ENCODE data around the gene PDE4B.

Gene PDE4B

GRCh38 chr1:66245691-66246090 lies 453.0 kb downstream of the PDE4B start:
- no peak for DNase-seq

GRCh38 chr1:66246351-66247269 lies 453.9 kb downstream of the PDE4B start:
- DNase-seq = no peak

DNA sequence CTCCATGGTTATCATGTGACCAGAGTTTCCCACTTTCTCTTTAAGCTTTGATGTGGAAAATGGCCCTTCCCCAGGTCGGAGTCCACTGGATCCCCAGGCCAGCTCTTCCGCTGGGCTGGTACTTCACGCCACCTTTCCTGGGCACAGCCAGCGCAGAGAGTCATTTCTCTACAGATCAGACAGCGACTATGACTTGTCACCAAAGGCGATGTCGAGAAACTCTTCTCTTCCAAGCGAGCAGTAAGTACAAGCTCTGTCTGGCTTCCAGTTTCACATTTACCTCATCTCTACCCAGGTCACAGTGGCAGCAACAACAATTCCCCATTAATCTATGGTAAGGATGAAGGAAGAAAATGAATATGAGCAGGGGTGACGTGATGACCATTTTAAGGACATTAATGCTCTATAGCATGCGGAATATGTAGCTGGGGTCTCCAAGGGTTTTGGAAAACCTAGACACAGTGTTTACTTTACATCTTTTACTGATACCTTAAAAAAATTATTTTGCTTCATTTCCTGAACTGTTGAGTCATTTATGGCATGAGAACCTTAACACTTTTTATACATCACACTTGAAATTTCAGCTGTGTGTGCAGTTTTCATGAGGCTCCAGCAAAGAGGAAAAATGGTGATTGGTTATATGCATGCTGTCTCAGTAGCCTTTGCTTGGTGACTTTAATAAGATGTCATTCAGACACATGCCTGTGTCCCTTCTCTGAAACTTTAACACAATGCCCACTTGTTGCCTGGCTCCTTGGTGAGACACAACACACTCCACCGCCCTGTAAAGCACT lies 454.9 kb downstream of the PDE4B start:
- DNase-seq = no peak

GRCh38 chr1:66248257-66248656 lies 455.6 kb downstream of the PDE4B start:
- DNase-seq = no peak

- no peak for DNase-seq
Measured at GRCh38 chr1:66248746-66249145, 456.1 kb downstream of the PDE4B start.

- DNase-seq = no peak
Measured at GRCh38 chr1:66250075-66250474, 457.4 kb downstream of the PDE4B start.

DNA sequence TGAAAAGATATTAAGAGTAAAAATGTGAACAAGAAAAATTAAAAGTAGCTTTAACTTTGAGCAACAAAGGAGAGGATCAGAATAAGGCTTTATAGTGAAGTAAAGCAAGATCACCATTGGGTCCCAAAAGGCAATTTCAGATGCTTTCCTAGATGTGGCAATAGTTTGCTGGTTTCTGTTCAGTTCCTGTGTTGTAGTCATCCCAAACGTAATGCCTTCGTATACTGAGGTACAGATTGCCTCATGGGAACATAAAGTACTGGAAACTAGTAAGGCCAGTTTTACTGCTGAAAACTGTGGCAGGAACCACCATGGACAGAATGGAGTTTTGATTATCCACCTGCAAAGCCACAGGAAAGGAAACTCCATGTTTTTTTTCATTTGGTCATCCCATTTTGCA lies 457.8 kb downstream of the PDE4B start:
- DNase-seq = no peak

- no peak for DNase-seq
Measured at GRCh38 chr1:66251546-66251945, 458.9 kb downstream of the PDE4B start.

DNA sequence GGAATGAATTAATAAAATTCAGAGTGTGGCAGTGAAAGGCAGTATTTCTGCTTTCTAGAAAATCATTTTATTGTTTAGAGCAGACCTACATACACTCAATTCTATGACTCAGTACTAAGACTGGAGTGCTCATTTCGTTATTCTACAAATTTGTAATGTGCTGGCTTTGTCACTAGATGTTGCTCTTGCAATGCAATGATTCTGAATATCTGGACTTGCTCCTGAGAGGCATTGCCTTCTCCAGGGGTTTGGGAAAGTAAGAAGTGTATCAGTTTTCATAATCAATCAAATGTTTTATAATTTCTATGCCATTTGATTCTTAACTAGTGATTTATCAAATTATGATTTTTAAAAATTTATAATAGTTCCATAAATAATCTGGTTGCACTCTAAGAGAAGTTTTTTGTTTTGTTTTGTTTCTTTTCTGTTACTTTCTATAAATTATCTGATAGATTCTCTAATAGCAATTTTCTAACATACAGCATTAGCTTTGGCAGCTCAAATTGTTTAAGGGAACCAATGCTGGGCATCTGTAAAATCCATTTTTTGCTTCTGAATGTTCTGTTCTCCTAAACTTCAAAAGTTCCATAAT lies 460.7 kb downstream of the PDE4B start:
- peak; percentile 79 for DNase-seq

DNA sequence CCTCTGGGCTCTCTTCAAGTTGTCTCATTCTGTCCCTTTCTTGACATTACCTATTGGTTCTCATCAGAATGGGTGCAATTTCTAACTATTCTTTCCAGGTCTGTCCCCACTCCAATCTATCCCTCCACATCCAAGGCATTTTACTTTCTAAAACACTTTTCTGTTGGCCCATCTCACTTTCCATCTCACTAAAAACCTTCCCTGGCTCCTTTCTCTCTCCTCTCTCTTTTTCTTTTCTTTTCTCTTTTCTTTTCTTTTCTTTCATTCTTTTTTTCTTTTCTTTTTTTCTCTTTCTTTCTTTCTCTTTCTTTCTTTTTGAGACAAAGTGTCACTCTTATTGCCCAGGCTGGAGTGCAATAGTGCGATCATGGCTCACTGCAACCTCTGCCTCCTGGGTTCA lies 462.1 kb downstream of the PDE4B start:
- no peak for DNase-seq

GRCh38 chr1:66256629-66257572 lies 464.2 kb downstream of the PDE4B start:
- peak; percentile 45 for DNase-seq

GRCh38 chr1:66258404-66259105 lies 465.9 kb downstream of the PDE4B start:
- DNase-seq = peak; percentile 65

- DNase-seq = no peak
Measured at GRCh38 chr1:66261364-66261763, 468.7 kb downstream of the PDE4B start.

DNA sequence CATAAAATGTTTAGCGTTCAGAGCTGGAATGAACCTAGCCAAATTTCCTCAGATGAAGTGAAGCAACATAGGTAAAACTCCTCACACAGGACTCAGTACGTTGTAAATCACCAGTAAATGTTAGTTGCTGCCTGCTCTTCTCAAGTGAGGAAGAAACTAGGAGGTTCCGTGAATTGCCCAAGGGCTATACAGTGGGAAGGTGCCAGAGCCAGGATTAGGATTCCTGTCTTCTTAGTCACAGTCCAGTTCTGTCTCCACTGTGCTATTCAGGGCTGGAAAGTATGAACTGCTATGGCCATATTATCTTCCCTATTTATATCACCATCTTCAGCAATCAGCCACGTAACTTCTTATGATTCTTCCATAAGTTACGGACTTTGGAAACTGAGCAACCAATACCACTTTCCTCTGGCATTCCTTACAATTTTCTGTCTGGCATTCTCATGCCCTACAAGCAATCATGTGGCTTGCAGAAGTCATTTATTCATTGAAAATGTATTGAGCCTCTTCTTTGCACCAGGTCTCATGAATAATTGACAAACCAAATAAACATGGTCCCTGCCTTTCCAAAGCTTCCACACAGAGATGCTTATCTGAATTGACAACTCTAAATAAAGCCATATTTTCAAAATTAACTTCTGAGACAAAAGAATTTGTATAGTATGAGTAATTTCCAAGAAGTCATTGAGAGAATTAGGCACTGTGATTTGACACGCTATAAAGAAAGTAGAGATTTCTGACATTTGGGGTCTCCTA lies 469.7 kb downstream of the PDE4B start:
- DNase-seq = peak; percentile 91

DNA sequence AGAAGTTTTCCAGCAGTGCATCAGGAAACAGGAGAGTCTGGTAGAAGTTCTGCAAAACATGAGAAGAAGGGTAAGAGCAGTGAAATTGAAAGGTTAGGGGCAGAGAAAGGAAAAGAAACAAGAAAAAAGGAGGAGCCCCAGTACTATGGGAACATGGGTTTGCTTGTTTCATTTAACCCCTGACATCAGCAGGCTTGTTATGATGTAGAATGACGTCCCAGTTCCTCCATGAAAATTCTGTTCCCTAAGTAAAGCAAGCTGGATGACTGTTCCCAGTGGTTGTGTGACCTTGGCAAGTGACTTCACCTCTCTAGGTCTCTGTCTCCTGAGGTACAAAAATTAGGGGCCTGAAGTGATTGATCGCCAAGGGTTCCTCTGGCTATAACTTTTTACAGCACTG lies 472.6 kb downstream of the PDE4B start:
- DNase-seq = no peak

DNA sequence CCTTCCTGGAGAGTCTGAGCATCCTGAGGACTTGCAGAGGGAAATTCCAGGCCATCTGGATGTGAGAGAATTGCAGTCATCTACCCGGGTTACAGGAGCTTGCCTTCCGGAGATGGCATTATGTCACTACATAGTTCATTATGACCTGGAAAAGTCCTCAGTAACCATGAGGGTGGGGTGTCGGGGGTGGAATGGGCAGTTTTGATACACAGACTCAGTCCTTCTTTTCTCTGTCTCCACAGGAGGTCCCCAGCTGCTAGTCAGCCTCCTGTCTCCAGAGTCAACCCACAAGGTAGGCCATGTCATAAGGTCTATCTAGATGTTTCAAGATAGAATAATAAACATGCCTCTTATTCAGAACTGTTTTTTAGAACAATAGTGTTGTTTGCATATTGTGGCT lies 473.1 kb downstream of the PDE4B start:
- DNase-seq = no peak

DNA sequence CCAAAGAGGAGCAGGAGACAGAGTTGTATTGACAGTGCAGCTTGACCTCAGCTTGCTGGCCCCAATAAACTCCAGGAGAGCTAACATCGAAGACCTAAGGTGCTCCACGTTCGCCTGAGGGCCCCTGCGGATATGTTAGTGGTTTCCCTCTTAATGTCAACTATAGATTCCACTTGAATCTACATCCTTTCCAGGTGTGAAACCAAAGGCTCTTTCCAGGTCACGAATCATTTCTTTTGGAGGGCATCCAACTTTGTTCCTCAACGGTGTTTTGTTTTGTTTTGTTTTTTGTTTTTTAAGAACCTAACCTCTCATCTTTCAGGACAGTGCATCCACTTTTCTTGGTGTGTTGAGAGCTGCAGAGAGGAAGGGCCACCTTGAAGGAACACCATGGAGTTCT lies 473.7 kb downstream of the PDE4B start:
- no peak for DNase-seq

GRCh38 chr1:66266756-66267155 lies 474.1 kb downstream of the PDE4B start:
- peak; percentile 58 for DNase-seq

DNA sequence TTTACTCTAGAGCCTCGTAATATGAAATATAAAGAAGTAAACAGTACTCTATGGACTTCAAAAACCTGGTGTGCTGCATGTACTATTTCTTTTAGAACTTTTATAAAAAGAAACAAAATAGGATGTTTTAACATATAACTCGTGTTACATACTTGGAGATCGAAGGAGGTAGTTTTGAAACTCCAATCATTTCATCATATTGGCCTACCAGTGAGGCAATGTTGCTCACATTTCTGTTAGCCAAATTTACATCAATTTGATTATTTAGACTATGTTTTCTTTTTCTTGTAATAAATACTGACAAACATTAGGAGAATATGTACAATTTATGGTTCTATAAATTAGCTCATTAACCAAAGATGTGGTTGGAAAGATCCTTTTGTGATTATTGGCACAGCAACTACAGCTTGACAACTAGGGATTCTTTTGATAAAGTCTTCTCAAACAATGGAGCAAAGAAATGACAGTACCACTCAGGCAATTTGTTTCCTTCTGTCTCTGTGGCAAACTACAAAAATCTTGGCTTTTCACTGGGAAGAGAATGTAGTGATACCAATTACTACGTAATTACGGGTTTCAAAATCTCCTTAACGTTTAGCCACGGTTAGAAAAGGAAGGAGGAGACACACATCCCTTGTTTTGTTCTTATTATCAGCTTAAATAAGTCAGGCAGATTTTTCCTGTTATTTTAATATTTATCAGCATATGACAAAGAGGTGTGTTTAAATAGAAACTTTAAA lies 474.7 kb downstream of the PDE4B start:
- no peak for DNase-seq

DNA sequence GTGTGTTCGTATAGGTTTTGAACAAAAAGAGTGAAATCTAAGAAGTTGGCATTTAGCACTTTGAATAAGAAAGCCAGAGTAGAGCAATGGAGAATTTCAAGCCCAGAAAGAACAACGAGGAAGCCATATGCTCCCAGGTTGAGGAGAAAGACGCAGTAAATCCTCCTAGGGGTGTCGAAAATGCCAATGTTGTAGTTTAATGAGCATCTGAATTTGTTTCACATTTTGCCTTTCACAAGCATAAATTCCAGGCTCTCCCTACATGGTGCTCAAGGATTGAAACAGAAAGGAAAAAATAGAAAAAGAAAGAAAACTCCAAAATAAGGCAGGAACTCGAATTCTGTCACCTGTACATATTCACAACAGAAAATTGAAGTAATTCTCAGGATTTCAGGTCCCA lies 476.5 kb downstream of the PDE4B start:
- DNase-seq = no peak
